T-cell (primary cell): ENCODE measurements around the gene FBN1. TPM values are rescaled to one million over a fixed set of nuclear protein-coding genes. Genes with fewer than 3 reads are reported as not detected.

Experiments used
- ATAC-seq, 4 experiments: fragments of 200-7000 bp in 3 of 4; fragments of 150-1000 bp in 1 of 4; cut with Tn5 transposase; replicated peaks in 1 of 4; 1 replicate in 3 of 4; 2 replicates in 1 of 4; pipeline ENCODE4 v1.10.0; 2021; ENCODE audit warnings: moderate library complexity in 3 of 4, mild to moderate bottlenecking in 2 of 4, moderate number of reproducible peaks in 1 of 4
- CTCF ChIA-PET, 2 donors: fragments of 300-600 bp; sonication (Branson Sonifier 250); formaldehyde crosslinking; loops; one replicate each; lab custom pipeline; 2022; ENCODE audit warnings: antibody characterized with exemption in 2 of 2; lab: Charles Lee
- POLR2A ChIA-PET, 2 donors: fragments of 300-600 bp; sonication (Branson Sonifier 250); formaldehyde crosslinking; loops; one replicate each; lab custom pipeline; 2022; ENCODE audit warnings: antibody characterized with exemption in 2 of 2; lab: Charles Lee
- DNase-seq, 35 experiments: peaks; one replicate each; pipeline versions ENCODE4 v3.0.0 to v3.0.0-alpha.2; 2013 to 2023
- H3K27ac ChIP-seq: one replicate; pipeline ENCODE4 v1.5.1; 2013; ENCODE audit warnings: low read length
- H3K27me3 ChIP-seq, 2 experiments: replicated peaks in 1 of 2; 1 replicate in 1 of 2; 2 replicates in 1 of 2; pipeline versions ENCODE4 v1.6.1 to v1.7.0; 2013; ENCODE audit warnings: low read length in 1 of 2, mixed read lengths in 1 of 2; ENCODE audit not compliant: control insufficient read depth in 2 of 2, insufficient read depth in 2 of 2; ENCODE audit errors: extremely low read depth in 1 of 2
- H3K36me3 ChIP-seq, 2 donors: 1 replicate in 1 of 2; 2 replicates in 1 of 2; pipeline versions ENCODE4 v1.6.1 to v1.7.0; 2013; ENCODE audit warnings: low read length in 1 of 2; ENCODE audit not compliant: control insufficient read depth in 2 of 2, insufficient read depth in 1 of 2; ENCODE audit errors: extremely low read depth in 1 of 2
- H3K4me1 ChIP-seq, 2 experiments: 1 replicate in 1 of 2; 2 replicates in 1 of 2; pipeline versions ENCODE4 v1.6.1 to v1.7.0; 2013; ENCODE audit warnings: low read length in 2 of 2, mixed read lengths in 1 of 2; ENCODE audit not compliant: insufficient read depth in 2 of 2, control insufficient read depth in 1 of 2; ENCODE audit errors: extremely low read depth in 1 of 2
- H3K4me3 ChIP-seq, 2 donors: 1 replicate in 1 of 2; 2 replicates in 1 of 2; pipeline versions ENCODE4 v1.5.1 to v1.7.0; 2013; ENCODE audit warnings: mild to moderate bottlenecking in 2 of 2, low read length in 1 of 2, moderate library complexity in 1 of 2; ENCODE audit not compliant: control insufficient read depth in 1 of 2; ENCODE audit errors: extremely low read depth in 1 of 2
- H3K9me3 ChIP-seq: 2 replicates; pipeline ENCODE4 v1.7.0; 2013
- H3K27ac Mint-ChIP-seq, 2 donors: one replicate each; pipeline ENCODE4 v1.8.0; 2020 to 2021; ENCODE audit warnings: mild to moderate bottlenecking in 2 of 2, mixed read lengths in 2 of 2
- H3K27me3 Mint-ChIP-seq, 2 donors: one replicate each; pipeline ENCODE4 v1.8.0; 2021 to 2022; ENCODE audit warnings: mixed read lengths in 2 of 2
- H3K36me3 Mint-ChIP-seq: one replicate; pipeline ENCODE4 v1.8.0; 2021; ENCODE audit warnings: mixed read lengths
- H3K4me1 Mint-ChIP-seq, 3 donors: one replicate each; pipeline ENCODE4 v1.8.0; 2020 to 2022; ENCODE audit warnings: mixed read lengths in 3 of 3, mild to moderate bottlenecking in 1 of 3
- H3K4me3 Mint-ChIP-seq, 3 donors: one replicate each; pipeline ENCODE4 v1.8.0; 2020 to 2022; ENCODE audit warnings: mild to moderate bottlenecking in 3 of 3, mixed read lengths in 3 of 3, moderate library complexity in 3 of 3
- H3K9me3 Mint-ChIP-seq, 3 donors: one replicate each; pipeline ENCODE4 v1.8.0; 2020 to 2022; ENCODE audit warnings: mixed read lengths in 3 of 3
- WGBS: methylation state at CpG from one replicate; pipeline ENCODE4 v1.1.5; 2013; ENCODE audit warnings: missing lambda C conversion rate; ENCODE audit not compliant: insufficient coverage; 5-methylcytosine and 5-hydroxymethylcytosine counted together
- total RNA-seq, 35 experiments: library from RNA in 6 of 35; stranded (reverse) in 6 of 35; fragments of 120-200 nt in 1 of 35; gene quantifications; one replicate each; pipeline versions ENCODE4 v1.2.1 to v1.2.4 and lab custom pipeline; 2013 to 2026

The FBN1 gene
- total RNA-seq, 5 donors from 2014 or later (not counting 1 experiment from before 2014, with no cell fraction given): 0.28 to 1.2 (median 0.79) TPM

DNA sequence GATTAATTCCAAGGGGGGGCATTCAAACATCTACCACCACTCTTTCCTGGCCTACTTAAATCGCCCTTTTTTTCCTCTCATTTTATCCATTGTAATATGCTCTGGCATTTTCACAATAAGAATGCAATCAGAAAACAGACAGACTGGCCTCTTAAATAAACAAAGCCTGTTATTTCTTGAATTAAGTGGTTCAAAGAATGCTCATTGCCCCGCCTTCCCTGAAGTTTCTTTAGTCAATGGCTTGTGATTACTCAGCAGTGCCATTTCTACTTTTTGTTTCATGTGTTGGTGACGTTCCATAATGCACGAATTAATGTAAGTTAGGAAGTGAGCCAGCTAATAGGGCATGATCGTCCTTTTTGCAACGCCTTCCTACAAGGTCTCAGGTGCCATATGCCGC, 68.0 kb downstream of the FBN1 start:
- no peak overlapping the region for H3K4me3 ChIP-seq
- no peaks in the 10 kb centered on the region for H3K9me3 Mint-ChIP-seq
- H3K4me3 Mint-ChIP-seq: no peak overlapping the region
- DNase-seq (no peak), ATAC-seq (no peak)
- H3K27me3 ChIP-seq: no peaks in the 10 kb centered on the region
- no peaks in the 10 kb centered on the region for H3K4me1 Mint-ChIP-seq
- no peaks in the 10 kb centered on the region for H3K9me3 ChIP-seq
- ChIA-PET POLR2A (no interaction called here), CTCF (no interaction called here)
- WGBS: 80% methylated on average over 5 of the region's 7 CpGs
- H3K36me3 Mint-ChIP-seq: no peaks in the 10 kb centered on the region
- H3K4me1 ChIP-seq: no peaks in the 10 kb centered on the region
- no peak overlapping the region for H3K27ac Mint-ChIP-seq
- no peaks in the 10 kb centered on the region for H3K36me3 ChIP-seq
- H3K27ac ChIP-seq: no peak overlapping the region
- H3K27me3 Mint-ChIP-seq: no peaks in the 10 kb centered on the region

DNA sequence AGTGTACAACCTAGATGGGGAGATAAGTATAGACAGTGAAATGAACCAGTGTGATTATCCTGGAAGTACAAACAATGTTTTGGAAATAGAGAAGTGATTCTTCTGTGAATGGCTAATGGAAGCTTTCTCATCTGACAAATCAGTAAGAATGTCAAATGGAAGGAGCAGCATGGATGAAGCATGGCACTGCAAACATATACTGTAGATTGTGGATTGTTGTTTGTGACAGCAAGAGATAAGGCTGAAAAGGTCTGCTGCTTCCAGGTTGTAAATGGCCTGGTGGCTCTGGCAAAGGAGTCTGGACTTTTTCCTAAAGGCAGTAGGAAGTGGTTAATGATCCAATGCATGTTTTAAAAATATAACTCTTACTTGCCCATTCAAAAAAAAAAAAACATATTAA, 71.3 kb downstream of the FBN1 start:
- CTCF ChIA-PET: interaction anchor here in 1 of 2 donors (0.7 kb wide), 1 partner anchor 216 kb away, joined by 3 read pairs; no protein-coding TSS in a partner anchor
- Histone ChIP-seq H3K9me3 (no peaks in the 10 kb centered on the region), H3K27ac (no peak overlapping the region), H3K4me1 (no peaks in the 10 kb centered on the region), H3K27me3 (no peaks in the 10 kb centered on the region), H3K4me3 (no peak overlapping the region), H3K36me3 (no peaks in the 10 kb centered on the region)
- no peak for DNase-seq
- Mint-ChIP-seq H3K4me3 (no peak overlapping the region), H3K36me3 (no peaks in the 10 kb centered on the region), H3K4me1 (no peaks in the 10 kb centered on the region), H3K27ac (no peak overlapping the region), H3K9me3 (no peaks in the 10 kb centered on the region), H3K27me3 (no peaks in the 10 kb centered on the region)
- POLR2A ChIA-PET: no interaction called here
- no peak for ATAC-seq

DNA sequence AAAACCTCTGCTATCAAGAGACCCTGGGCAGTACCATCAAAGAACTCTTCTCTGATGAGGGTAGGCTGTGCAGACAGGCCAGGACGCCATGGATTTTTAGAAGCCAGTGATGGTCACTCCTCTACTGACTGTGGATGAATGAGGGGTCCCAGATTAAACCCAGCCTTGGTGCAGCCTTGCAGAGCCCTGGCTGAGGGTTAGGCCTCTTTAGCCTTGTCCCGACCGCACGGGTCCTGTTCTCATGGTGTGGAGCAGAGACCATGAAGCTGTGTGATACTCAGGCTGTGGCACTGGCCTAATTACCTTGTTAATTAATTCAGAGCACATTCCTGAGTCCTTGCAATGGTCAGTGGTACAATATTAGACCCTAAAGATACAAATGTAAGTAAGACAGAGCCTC, 71.7 kb downstream of the FBN1 start:
- H3K9me3 ChIP-seq: no peaks in the 10 kb centered on the region
- no peak for ATAC-seq

DNA sequence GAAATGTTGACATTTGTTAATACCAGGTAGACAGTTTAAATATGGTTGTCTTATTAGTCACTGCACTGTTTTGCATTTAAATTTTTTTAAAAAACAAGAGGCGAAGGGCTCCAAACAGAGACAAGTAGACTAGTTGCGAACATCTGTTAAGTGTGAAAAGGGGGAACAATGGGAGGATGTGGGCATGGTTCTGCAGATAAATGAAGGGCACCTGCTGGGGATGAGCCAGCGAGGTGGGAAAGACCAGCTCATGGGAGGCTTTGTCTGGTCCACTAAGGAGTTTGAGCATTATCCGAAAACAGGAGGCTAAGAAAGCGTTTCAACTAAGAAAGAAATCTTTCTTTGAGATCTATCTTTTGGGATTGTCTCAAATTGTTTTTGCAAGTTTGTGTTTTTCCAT, 72.7 kb downstream of the FBN1 start:
- H3K36me3 Mint-ChIP-seq: no peaks in the 10 kb centered on the region
- H3K9me3 ChIP-seq: no peaks in the 10 kb centered on the region
- POLR2A ChIA-PET: no interaction called here
- no peak overlapping the region for H3K27ac ChIP-seq
- H3K27me3 Mint-ChIP-seq: no peaks in the 10 kb centered on the region
- H3K4me1 Mint-ChIP-seq: no peaks in the 10 kb centered on the region
- no peak for ATAC-seq
- CTCF ChIA-PET: no interaction called here
- H3K27me3 ChIP-seq: no peaks in the 10 kb centered on the region
- DNase-seq: no peak
- H3K4me3 Mint-ChIP-seq: no peak overlapping the region
- H3K4me3 ChIP-seq: no peak overlapping the region
- no peaks in the 10 kb centered on the region for H3K4me1 ChIP-seq
- H3K9me3 Mint-ChIP-seq: no peaks in the 10 kb centered on the region
- H3K27ac Mint-ChIP-seq: no peak overlapping the region
- no peaks in the 10 kb centered on the region for H3K36me3 ChIP-seq
- WGBS: 86% methylated on average over 3 of the region's 5 CpGs

More for the DNA sequence above, 71.7 kb downstream of the FBN1 start:
- WGBS: 56% methylated on average over 1 of the region's 4 CpGs
- Histone ChIP-seq H3K4me1 (no peaks in the 10 kb centered on the region), H3K27ac (no peak overlapping the region), H3K27me3 (no peaks in the 10 kb centered on the region), H3K4me3 (no peak overlapping the region), H3K36me3 (no peaks in the 10 kb centered on the region)
- Mint-ChIP-seq H3K27me3 (no peaks in the 10 kb centered on the region), H3K36me3 (no peaks in the 10 kb centered on the region), H3K4me3 (no peak overlapping the region), H3K27ac (no peak overlapping the region), H3K9me3 (no peaks in the 10 kb centered on the region), H3K4me1 (no peaks in the 10 kb centered on the region)
- CTCF ChIA-PET: no interaction called here
- no peak for DNase-seq
- POLR2A ChIA-PET: no interaction called here

DNA sequence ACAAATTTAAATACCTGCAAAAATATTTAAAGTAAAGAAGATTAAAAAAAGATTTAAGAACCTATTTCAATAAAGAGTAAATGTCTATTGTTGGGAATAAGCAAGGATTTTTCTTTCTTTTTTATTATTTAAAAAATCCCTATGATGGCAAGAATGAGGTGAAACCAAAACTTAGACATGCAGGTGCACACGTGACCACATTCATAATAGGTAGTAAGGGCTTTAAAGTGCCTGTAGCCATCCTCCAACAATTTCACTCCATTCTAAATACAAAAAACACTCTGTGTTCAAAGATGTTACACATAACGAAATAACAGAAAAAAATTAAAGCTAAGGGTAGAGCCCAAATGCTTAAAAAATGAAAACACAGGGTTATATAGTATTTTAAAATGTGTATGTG, 74.0 kb downstream of the FBN1 start:
- no CpG with 5 or more reads among the region's 2 CpGs for WGBS
- Mint-ChIP-seq H3K36me3 (no peaks in the 10 kb centered on the region), H3K9me3 (no peaks in the 10 kb centered on the region), H3K4me1 (no peaks in the 10 kb centered on the region), H3K27me3 (peaks cover 0 to 3% of the 10 kb centered on the region in 2 donors), H3K4me3 (no peak overlapping the region), H3K27ac (no peak overlapping the region)
- H3K4me3 ChIP-seq: no peak overlapping the region
- no peaks in the 10 kb centered on the region for H3K4me1 ChIP-seq
- H3K27ac ChIP-seq: no peak overlapping the region
- no peak for DNase-seq
- H3K36me3 ChIP-seq: no peaks in the 10 kb centered on the region
- H3K27me3 ChIP-seq: no peaks in the 10 kb centered on the region
- CTCF ChIA-PET: no interaction called here
- H3K9me3 ChIP-seq: no peaks in the 10 kb centered on the region
- ATAC-seq: no peak
- POLR2A ChIA-PET: no interaction called here

DNA sequence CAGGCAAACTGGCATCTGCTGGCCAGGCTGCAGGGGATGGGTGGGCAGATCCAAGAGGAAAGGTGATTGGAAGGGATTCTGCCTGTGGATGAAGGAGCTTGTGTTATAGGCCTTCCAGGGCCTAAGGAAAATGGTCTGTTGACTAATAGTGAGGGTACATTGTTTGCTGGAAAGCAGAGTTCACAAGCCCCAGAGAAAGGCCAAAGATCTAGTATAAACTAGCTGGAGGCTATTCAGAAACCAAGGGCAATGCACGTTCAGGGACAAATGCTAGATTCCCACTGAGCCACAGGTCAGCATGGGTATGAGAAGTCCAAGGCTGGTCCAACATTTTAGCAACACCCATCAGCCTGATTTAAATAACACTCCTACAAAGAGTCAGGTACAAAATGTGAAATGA, 74.7 kb downstream of the FBN1 start:
- H3K27ac ChIP-seq: no peak overlapping the region
- Mint-ChIP-seq H3K36me3 (no peaks in the 10 kb centered on the region), H3K27ac (no peak overlapping the region), H3K27me3 (peaks cover 0 to 3% of the 10 kb centered on the region in 2 donors), H3K4me1 (no peaks in the 10 kb centered on the region), H3K4me3 (no peak overlapping the region), H3K9me3 (no peaks in the 10 kb centered on the region)
- H3K27me3 ChIP-seq: no peaks in the 10 kb centered on the region
- no CpG with 5 or more reads among the region's 1 CpG for WGBS
- ATAC-seq (no peak), DNase-seq (no peak)
- no peak overlapping the region for H3K4me3 ChIP-seq
- POLR2A ChIA-PET: no interaction called here
- no peaks in the 10 kb centered on the region for H3K4me1 ChIP-seq
- H3K36me3 ChIP-seq: no peaks in the 10 kb centered on the region
- H3K9me3 ChIP-seq: no peaks in the 10 kb centered on the region
- CTCF ChIA-PET: no interaction called here

DNA sequence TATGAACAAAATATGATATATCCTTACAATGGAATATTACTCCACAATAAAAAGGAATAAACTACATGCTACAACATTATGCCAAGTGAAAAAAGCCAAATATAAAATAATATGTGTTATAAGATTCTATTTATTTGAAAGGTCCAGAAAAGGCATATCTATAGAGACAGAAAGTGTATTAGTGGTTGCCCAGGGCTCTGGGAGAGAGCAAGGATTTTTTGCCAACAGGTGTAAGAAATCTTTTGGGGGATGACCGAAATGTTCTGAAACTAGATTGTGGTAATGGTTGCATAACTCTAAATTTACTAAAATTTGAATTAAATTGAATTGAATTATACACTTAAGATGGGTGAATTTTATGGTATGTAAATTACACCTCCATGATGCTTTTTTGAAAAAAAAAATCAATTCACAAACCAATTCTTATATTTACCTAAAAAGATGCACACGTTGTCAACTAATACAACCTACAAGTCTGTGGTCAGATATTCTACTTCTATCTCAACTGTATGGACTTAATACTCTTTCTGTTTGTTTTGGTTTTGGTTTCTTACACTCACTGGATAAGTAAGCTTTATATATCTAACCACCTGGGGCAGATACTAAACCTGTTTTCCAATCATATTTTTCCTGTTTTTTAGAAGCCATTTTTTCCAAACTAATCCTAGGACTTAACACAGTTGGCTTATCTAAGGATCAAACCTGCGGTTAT, 75.8 kb downstream of the FBN1 start:
- POLR2A ChIA-PET: no interaction called here
- Histone ChIP-seq H3K27ac (no peak overlapping the region), H3K4me3 (no peak overlapping the region), H3K9me3 (no peaks in the 10 kb centered on the region), H3K36me3 (no peaks in the 10 kb centered on the region), H3K27me3 (no peaks in the 10 kb centered on the region), H3K4me1 (no peaks in the 10 kb centered on the region)
- Mint-ChIP-seq H3K27me3 (peaks cover 0 to 3% of the 10 kb centered on the region in 2 donors), H3K27ac (no peak overlapping the region), H3K36me3 (no peaks in the 10 kb centered on the region), H3K4me3 (no peak overlapping the region), H3K4me1 (no peaks in the 10 kb centered on the region), H3K9me3 (no peaks in the 10 kb centered on the region)
- WGBS: no CpG with 5 or more reads among the region's 3 CpGs
- no peak for ATAC-seq
- no peak for DNase-seq
- CTCF ChIA-PET: no interaction called here
